Measurements from ENCODE around the gene BCL2L1. TPM values are rescaled to one million over a fixed set of nuclear protein-coding genes. Genes with fewer than 3 reads are reported as not detected.

BCL2L1 gene
- total and polyA plus RNA-seq, 10 of the 15 experiments (the other 5 are each of a cell fraction or from before 2014, with no cell fraction given) = 0.63 to 67.7 (median 43.6) TPM

GRCh38 chr20:31654534-31654933 lies 68.1 kb downstream of the BCL2L1 start (continued):
- TF ChIP-seq POU2F2 (IDR thresholded peaks at IDR 0.05; ENCODE audit: borderline replicate concordance, low read depth, low read length) (no peak), SIX5 (IDR thresholded peaks at IDR 0.05; ENCODE audit: low read depth, low read length, severe bottlenecking) (no peak), RUNX3 (IDR thresholded peaks at IDR 0.05; ENCODE audit: low read length) (no peak)

- Histone ChIP-seq H3K36me3 (ENCODE audit: control insufficient read depth in 2 of 2, insufficient read depth in 2 of 2, low read length in 1 of 2) (no peaks in the 10 kb centered on the region), H3K79me2 (ENCODE audit: control insufficient read depth, insufficient read depth, low read length) (no peaks in the 10 kb centered on the region), H3K4me1 (ENCODE audit: control insufficient read depth, insufficient read depth, low read length) (no peaks in the 10 kb centered on the region), H3K4me2 (ENCODE audit: control insufficient read depth, insufficient read depth) (no peak overlapping the region), H3K27me3 (replicated peaks in 1 of 2; ENCODE audit: control insufficient read depth in 2 of 2, insufficient read depth in 2 of 2, low read length in 1 of 2) (no peaks in the 10 kb centered on the region), H3K4me3 (no peak overlapping the region), H2AFZ (ENCODE audit: control insufficient read depth, low read depth, low read length) (no peak overlapping the region), H3K27ac (ENCODE audit: control insufficient read depth, insufficient read depth) (no peak overlapping the region), H4K20me1 (ENCODE audit: control insufficient read depth, insufficient read depth) (no peaks in the 10 kb centered on the region), H3K9ac (ENCODE audit: control insufficient read depth, insufficient read depth, low read length) (no peak overlapping the region), H3K9me3 (replicated peaks; ENCODE audit: control insufficient read depth, insufficient read depth, low read length) (no peaks in the 10 kb centered on the region)
- in situ Hi-C loops (cut with MboI) = no loop called here
- ChIA-PET SMC1A (ENCODE audit: uncharacterized antibody, unreplicated experiment) (no interaction called here), POLR2A (no interaction called here), RAD21 (ENCODE audit: unreplicated experiment) (interaction anchor here (0.8 to 1.8 kb wide), 2 partner anchors 8 to 70 kb away, joined by 3 to 7 read pairs; no protein-coding TSS in a partner anchor), CTCF (interaction anchor here (0.6 to 1.8 kb wide), 3 partner anchors 8 to 70 kb away, joined by 3 to 10 read pairs (median 3); no protein-coding TSS in a partner anchor)
- no TSS peak for BruUV-seq (replicated peaks)
- DNase-seq (ENCODE audit: low read depth, low spot score) (no peak), ATAC-seq (no peak), FAIRE-seq (no peak)
- WGBS (ENCODE audit: insufficient coverage, insufficient replicate concordance, low lambda C conversion rate, missing lambda C conversion rate) = 34% methylated on average over 5 of the region's 5 CpGs
- TF ChIP-seq SREBF1 (IDR thresholded peaks at IDR 0.05; ENCODE audit: low read length) (no peak), BACH1 (IDR thresholded peaks at IDR 0.05; ENCODE audit: borderline replicate concordance) (no peak)
- intact Hi-C loops (cut with micrococcal nuclease; ENCODE audit: unreplicated experiment) = no loop called here
Observed at GRCh38 chr20:31653561-31653960, 69.1 kb downstream of the BCL2L1 start.

GRCh38 chr20:31652917-31653396 lies 69.7 kb downstream of the BCL2L1 start:
- Histone ChIP-seq H3K36me3 (ENCODE audit: control insufficient read depth in 2 of 2, insufficient read depth in 2 of 2, low read length in 1 of 2) (no peaks in the 10 kb centered on the region), H3K79me2 (ENCODE audit: control insufficient read depth, insufficient read depth, low read length) (no peaks in the 10 kb centered on the region), H3K4me3 (no peak overlapping the region), H3K27me3 (replicated peaks in 1 of 2; ENCODE audit: control insufficient read depth in 2 of 2, insufficient read depth in 2 of 2, low read length in 1 of 2) (no peaks in the 10 kb centered on the region), H2AFZ (ENCODE audit: control insufficient read depth, low read depth, low read length) (no peak overlapping the region), H3K4me1 (ENCODE audit: control insufficient read depth, insufficient read depth, low read length) (no peaks in the 10 kb centered on the region), H4K20me1 (ENCODE audit: control insufficient read depth, insufficient read depth) (no peaks in the 10 kb centered on the region), H3K9me3 (replicated peaks; ENCODE audit: control insufficient read depth, insufficient read depth, low read length) (no peaks in the 10 kb centered on the region), H3K9ac (ENCODE audit: control insufficient read depth, insufficient read depth, low read length) (no peak overlapping the region), H3K4me2 (ENCODE audit: control insufficient read depth, insufficient read depth) (no peak overlapping the region), H3K27ac (ENCODE audit: control insufficient read depth, insufficient read depth) (no peak overlapping the region)
- BruUV-seq (replicated peaks) = no TSS peak
- CTCF ChIA-PET = interaction anchor here (0.6 to 1.3 kb wide), 2 partner anchors 8 to 10 kb away, joined by 3 read pairs; no protein-coding TSS in a partner anchor
- POLR2A ChIA-PET = interaction anchor here (0.7 kb wide), 1 partner anchor 570 kb away, joined by 3 read pairs; no protein-coding TSS in a partner anchor
- SMC1A ChIA-PET (ENCODE audit: uncharacterized antibody, unreplicated experiment) = interaction anchor here (1.7 kb wide), 1 partner anchor 9 kb away, joined by 5 read pairs; no protein-coding TSS in a partner anchor
- RAD21 ChIA-PET (ENCODE audit: unreplicated experiment) = interaction anchor here (0.8 to 1.3 kb wide), 2 partner anchors 8 to 71 kb away, joined by 3 read pairs; no protein-coding TSS in a partner anchor
- 14% methylated on average over 5 of the region's 5 CpGs for WGBS (ENCODE audit: insufficient coverage, insufficient replicate concordance, low lambda C conversion rate, missing lambda C conversion rate)
- intact Hi-C loops (cut with micrococcal nuclease; ENCODE audit: unreplicated experiment) (no loop called here), in situ Hi-C loops (cut with MboI) (no loop called here)
- ATAC-seq (no peak), DNase-seq (ENCODE audit: low read depth, low spot score) (no peak), FAIRE-seq (no peak)
- TF ChIP-seq ZBTB4 (CRISPR knock-in tag; IDR thresholded peaks at IDR 0.05) = no peak
- TF ChIP-seq CBX5 (IDR thresholded peaks at IDR 0.05; ENCODE audit: low read depth) = no peak
- no peak for TF ChIP-seq NFXL1 (IDR thresholded peaks at IDR 0.05; ENCODE audit: borderline replicate concordance)
- no peak for TF ChIP-seq STAT3 (IDR thresholded peaks at IDR 0.05; ENCODE audit: low read depth, low read length)
